GM12873 (cell line): ENCODE data around the gene NDRG3.

Experiments
- CTCF ChIP-seq: IDR thresholded peaks from 2 replicates; pipeline ENCODE4 v1.5.1; 2012; ENCODE audit warnings: low read depth, mild to moderate bottlenecking, moderate library complexity, low read length, control low read depth; ENCODE audit not compliant: insufficient read depth; ENCODE audit errors: missing control alignments

The NDRG3 gene

GRCh38 chr20:36620917-36621316, 125.0 kb downstream of the NDRG3 start:
- no peak for TF ChIP-seq CTCF

- no peak for TF ChIP-seq CTCF
These were observed 130.9 kb downstream of the NDRG3 start for GRCh38 chr20:36614781-36615557.

- TF ChIP-seq CTCF, result no peak
These were observed 131.9 kb downstream of the NDRG3 start for GRCh38 chr20:36613974-36614373.

GRCh38 chr20:36611625-36612024, 134.3 kb downstream of the NDRG3 start:
- no peak for TF ChIP-seq CTCF

GRCh38 chr20:36607586-36608387, 138.1 kb downstream of the NDRG3 start:
- no peak for TF ChIP-seq CTCF

- TF ChIP-seq CTCF, result no peak
These were observed 139.5 kb downstream of the NDRG3 start for GRCh38 chr20:36606158-36607066.
